AG09309 (cell line): ENCODE data around the gene PRLR.

Source experiments
- DNase-seq: peaks from one replicate; pipeline ENCODE4 v3.0.0-alpha.2; 2010; ENCODE audit warnings: low read depth
- H3K4me3 ChIP-seq: 2 replicates; pipeline ENCODE4 v1.5.1; 2011; ENCODE audit warnings: mild to moderate bottlenecking, low read depth, low read length, moderate library complexity; ENCODE audit not compliant: control insufficient read depth
- TF ChIP-seq, protein P1 (sequence below): IDR thresholded peaks from 2 replicates; pipeline ENCODE4 v1.5.1; 2011; ENCODE audit warnings: mild to moderate bottlenecking, low read depth, low read length, inconsistent platforms; ENCODE audit not compliant: insufficient read depth, control insufficient read depth; ENCODE audit errors: missing control alignments

Gene PRLR

DNA sequence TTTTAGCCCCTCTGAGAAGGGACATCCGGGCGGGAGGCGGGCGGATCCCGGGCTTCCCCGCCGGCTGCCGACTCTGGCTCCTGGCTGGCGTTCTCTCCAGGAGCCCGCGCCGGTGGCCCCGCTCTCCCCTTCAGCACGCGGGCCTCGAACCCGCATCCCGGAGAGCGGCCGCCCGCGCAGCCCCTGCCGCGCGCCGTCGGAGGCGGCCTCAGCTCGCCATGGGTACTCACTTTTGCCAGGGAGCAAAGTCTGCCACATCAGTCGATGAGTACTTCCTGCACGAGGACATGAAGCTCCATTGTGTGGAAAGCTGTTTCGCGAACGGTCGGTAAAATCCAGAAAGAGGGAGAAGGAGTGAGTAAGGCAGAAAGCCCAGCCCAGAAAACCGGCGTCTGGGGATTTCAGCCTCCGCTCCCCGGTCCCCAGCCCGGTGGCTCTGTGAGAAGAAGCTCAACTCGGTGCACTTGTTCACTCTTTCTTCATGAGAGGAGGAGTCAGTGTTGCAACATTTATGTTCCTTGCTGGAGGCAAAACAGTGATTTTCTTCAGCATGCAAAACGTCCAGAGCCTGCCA, at the start of gene PRLR:
TSS of gene PRLR (minus strand) at position 450 of the 574 bp plus-strand sequence. CDS start 140,867 bp downstream, outside the sequence.
- H3K4me3 ChIP-seq, result peak within 1 kb of the TSS; percentile 30
- TF ChIP-seq, protein P1, sequence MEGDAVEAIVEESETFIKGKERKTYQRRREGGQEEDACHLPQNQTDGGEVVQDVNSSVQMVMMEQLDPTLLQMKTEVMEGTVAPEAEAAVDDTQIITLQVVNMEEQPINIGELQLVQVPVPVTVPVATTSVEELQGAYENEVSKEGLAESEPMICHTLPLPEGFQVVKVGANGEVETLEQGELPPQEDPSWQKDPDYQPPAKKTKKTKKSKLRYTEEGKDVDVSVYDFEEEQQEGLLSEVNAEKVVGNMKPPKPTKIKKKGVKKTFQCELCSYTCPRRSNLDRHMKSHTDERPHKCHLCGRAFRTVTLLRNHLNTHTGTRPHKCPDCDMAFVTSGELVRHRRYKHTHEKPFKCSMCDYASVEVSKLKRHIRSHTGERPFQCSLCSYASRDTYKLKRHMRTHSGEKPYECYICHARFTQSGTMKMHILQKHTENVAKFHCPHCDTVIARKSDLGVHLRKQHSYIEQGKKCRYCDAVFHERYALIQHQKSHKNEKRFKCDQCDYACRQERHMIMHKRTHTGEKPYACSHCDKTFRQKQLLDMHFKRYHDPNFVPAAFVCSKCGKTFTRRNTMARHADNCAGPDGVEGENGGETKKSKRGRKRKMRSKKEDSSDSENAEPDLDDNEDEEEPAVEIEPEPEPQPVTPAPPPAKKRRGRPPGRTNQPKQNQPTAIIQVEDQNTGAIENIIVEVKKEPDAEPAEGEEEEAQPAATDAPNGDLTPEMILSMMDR, result no peak
- no peak for DNase-seq

- TF ChIP-seq, protein P1, result no peak
- no peak for DNase-seq
- H3K4me3 ChIP-seq, result no peak overlapping the region
Measured at GRCh38 chr5:35274839-35275509, 44.7 kb upstream of the PRLR start.

DNA sequence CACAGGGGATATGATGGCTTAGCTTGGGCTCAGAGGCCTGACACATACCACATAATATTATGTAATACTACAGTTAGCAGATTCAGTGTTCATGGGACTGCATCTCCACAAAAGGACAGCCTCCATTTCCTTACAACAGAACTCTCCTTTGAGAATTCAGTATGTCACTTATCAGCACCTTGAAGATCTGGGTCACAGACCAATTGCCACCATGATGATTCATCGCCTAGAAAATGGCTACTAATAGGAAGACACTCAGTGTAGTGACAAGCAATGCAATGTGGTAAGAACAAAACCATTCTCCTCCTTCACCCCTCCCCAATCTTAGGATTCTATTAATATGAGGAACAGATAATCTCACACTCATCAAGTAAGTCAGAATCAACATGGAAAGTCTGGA, 38.7 kb upstream of the PRLR start:
- TF ChIP-seq, protein P1, result no peak
- no peak overlapping the region for H3K4me3 ChIP-seq
- DNase-seq, result no peak

- DNase-seq, result no peak
- TF ChIP-seq, protein P1, result no peak
- H3K4me3 ChIP-seq, result no peak overlapping the region
Measured at GRCh38 chr5:35266276-35266675, 36.0 kb upstream of the PRLR start.

- TF ChIP-seq, protein P1, result no peak
- no peak overlapping the region for H3K4me3 ChIP-seq
- no peak for DNase-seq
Measured at GRCh38 chr5:35264509-35264908, 34.2 kb upstream of the PRLR start.

DNA sequence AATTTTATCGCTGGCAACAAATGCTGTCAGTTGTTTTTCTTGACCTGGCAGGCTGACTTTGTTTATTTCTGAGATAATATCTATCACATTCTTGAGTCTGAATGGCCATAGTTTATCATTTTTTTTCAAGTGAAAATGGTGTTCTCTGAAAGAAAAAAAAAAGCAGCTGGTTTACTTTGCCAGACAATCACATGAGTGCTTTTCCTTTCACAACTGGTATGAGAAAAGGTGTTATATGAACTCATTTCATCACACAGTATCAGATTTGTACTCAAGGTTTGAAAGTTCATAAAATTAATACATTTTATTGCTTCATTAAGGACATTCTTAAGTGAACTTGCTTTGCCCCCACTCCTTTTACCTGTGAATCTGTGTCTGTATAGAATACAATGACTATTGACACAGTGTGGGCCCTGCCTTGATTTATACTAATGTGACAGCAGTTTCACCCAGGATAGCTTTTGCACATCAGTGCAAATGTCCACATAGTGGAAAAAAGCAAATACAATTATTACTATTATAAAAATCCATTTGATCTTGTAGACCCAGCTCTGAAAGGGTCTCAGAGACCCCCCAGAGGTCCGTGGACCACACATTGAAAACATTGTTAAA, 33.1 kb upstream of the PRLR start:
- H3K4me3 ChIP-seq, result no peak overlapping the region
- no peak for DNase-seq
- TF ChIP-seq, protein P1, result no peak
